ENCODE results near the gene SPCS2. TPM values are rescaled to one million over a fixed set of nuclear protein-coding genes. Genes with fewer than 3 reads are reported as not detected.
"Not testable (repeated sequence)": the region's sequence is repeated elsewhere in the genome, so short reads cannot be mapped to it uniquely, and the experiment has no call there.

SPCS2 gene
- total RNA-seq, 4 donors from 2014 or later: 40.7 to 62.8 (median 53.6) TPM

GRCh38 chr11:75004215-75004614 lies 55.1 kb downstream of the SPCS2 start:
- Histone ChIP-seq H3K27me3 (no peaks in the 10 kb centered on the region), H3K4me1 (no peaks in the 10 kb centered on the region), H3K27ac (no peak overlapping the region), H3K9me3 (no peaks in the 10 kb centered on the region), H3K4me3 (no peak overlapping the region), H3K36me3 (peaks cover 5 to 35% (median 8%) of the 10 kb centered on the region in 3 donors)
- WGBS, 2 donors: 53 to 62% methylated on average over 1 of the region's 1 CpG
- intact Hi-C loops (cut with DNase I): no loop called here
- DNase-seq: no peak
- TF ChIP-seq POLR2A (IDR thresholded peaks at IDR 0.05) (no peak), CTCF (IDR thresholded peaks at IDR 0.05) (no peak)

DNA sequence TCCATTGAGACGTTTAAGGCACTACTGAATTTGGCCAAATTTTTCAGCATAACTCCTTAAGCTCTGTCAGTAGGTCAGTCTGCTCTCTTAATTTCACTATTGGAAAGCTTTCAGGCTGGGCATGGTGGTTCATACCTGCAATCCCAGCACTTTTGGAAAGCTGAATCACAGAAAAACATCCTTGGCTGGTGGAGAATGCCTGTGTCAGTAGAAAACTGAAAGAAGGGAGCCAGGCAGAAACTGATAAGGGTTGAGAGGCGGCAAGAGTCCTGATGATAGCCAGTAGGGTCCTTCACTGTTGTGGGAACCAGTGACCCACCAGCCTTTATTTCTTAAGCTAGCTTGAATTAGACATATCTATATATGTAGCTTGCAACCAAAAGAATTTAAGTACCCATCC lies 62.3 kb downstream of the SPCS2 start:
- Histone ChIP-seq H3K27ac (no peak overlapping the region), H3K36me3 (peaks cover 0 to 35% (median 0%) of the 10 kb centered on the region in 3 donors), H3K27me3 (no peaks in the 10 kb centered on the region), H3K4me1 (no peaks in the 10 kb centered on the region), H3K9me3 (no peaks in the 10 kb centered on the region), H3K4me3 (no peak overlapping the region)
- 85 to 88% methylated on average over 2 of the region's 2 CpGs for WGBS, 2 donors
- TF ChIP-seq CTCF (IDR thresholded peaks at IDR 0.05) (no peak), POLR2A (IDR thresholded peaks at IDR 0.05) (no peak)
- intact Hi-C loops (cut with DNase I): no loop called here
- no peak for DNase-seq

DNA sequence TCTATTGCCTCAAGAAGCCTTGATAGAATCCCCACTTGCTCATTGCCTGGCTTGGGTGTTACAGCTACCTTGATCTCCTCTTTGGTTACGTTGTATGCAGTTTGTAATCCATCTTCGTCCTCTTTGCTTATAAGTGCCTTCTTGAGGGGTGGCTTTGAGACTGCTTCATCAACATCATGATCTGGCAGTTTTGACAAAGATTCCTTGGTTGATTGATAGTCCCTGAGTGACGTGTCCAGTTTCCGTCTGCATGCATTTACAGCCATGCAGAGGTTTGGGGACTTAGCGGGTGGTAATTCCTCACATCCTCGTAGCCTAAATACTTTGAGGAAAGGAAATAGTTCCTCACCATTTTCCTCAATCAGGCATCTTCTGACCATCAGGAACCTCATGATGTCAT lies 62.8 kb downstream of the SPCS2 start:
- no peak for DNase-seq
- Histone ChIP-seq H3K4me3 (no peak overlapping the region), H3K27ac (no peak overlapping the region), H3K9me3 (no peaks in the 10 kb centered on the region), H3K4me1 (no peaks in the 10 kb centered on the region), H3K36me3 (peaks cover 0 to 30% (median 0%) of the 10 kb centered on the region in 3 donors), H3K27me3 (no peaks in the 10 kb centered on the region)
- 88 to 100% methylated on average over 6 of the region's 6 CpGs for WGBS, 2 donors
- intact Hi-C loops (cut with DNase I): no loop called here
- TF ChIP-seq POLR2A (IDR thresholded peaks at IDR 0.05): no peak
- no peak for TF ChIP-seq CTCF (IDR thresholded peaks at IDR 0.05)

- H3K27ac ChIP-seq: no peak overlapping the region
- H3K36me3 ChIP-seq: peaks cover 0 to 21% (median 0%) of the 10 kb centered on the region in 3 donors
- DNase-seq: no peak
- H3K9me3 ChIP-seq: no peaks in the 10 kb centered on the region
- intact Hi-C loops (cut with DNase I): no loop called here
- H3K4me3 ChIP-seq: no peak overlapping the region
- no peak for TF ChIP-seq POLR2A (IDR thresholded peaks at IDR 0.05)
- TF ChIP-seq CTCF (IDR thresholded peaks at IDR 0.05): no peak
- H3K27me3 ChIP-seq: no peaks in the 10 kb centered on the region
- no peaks in the 10 kb centered on the region for H3K4me1 ChIP-seq
These were observed 64.0 kb downstream of the SPCS2 start for GRCh38 chr11:75013051-75013450.

DNA sequence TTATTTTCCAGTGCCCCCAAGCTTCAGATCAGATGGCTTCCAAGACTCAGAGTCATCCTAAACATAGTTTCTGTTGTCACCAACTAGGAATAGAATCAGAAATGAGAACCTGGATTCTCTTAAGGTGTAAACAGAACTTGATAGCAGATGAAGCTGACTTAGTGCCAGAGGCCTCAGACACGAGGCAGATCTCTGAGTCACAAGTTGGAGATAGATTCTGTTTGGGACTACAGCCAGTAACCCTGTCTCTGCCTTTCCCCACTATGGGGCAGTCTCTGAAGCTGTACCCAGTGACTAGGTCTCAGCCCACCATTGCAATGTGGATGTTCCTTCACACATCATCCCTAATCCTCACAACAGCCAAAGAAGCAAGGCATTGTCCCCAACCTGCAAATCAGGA lies 65.1 kb downstream of the SPCS2 start:
- TF ChIP-seq CTCF (IDR thresholded peaks at IDR 0.05): no peak
- no peak for TF ChIP-seq POLR2A (IDR thresholded peaks at IDR 0.05)
- DNase-seq: no peak
- 8 to 22% methylated on average over 1 of the region's 1 CpG for WGBS, 2 donors

DNA sequence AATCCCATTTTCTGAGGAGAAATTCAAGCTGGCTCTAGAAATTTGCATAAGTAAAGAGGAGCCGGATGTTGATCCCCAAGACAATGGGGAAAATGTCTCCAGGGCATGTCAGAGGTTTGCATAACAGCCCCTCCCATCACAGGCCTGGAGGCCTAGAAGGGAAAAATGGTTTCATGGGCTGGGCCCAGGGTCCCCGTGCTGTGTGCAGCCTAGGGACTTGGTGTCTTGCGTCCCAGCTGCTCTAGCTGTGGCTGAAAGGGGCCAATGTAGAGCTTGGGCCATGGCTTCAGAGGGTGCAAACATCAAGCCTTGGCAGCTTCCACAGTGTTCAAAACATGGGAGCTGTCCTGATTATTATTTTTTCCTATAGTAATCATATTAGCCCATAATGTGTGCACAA lies 70.1 kb downstream of the SPCS2 start:
- H3K4me1 ChIP-seq, H3K27ac ChIP-seq: not testable (repeated sequence)
- 76 to 85% methylated on average over 3 of the region's 3 CpGs for WGBS, 2 donors

More for the DNA sequence above, 65.1 kb downstream of the SPCS2 start:
- H3K27me3 ChIP-seq: no peaks in the 10 kb centered on the region
- no peak overlapping the region for H3K4me3 ChIP-seq
- no peaks in the 10 kb centered on the region for H3K9me3 ChIP-seq
- H3K36me3 ChIP-seq: peaks cover 0 to 13% (median 0%) of the 10 kb centered on the region in 3 donors
- intact Hi-C loops (cut with DNase I): no loop called here
- no peaks in the 10 kb centered on the region for H3K4me1 ChIP-seq
- no peak overlapping the region for H3K27ac ChIP-seq

DNA sequence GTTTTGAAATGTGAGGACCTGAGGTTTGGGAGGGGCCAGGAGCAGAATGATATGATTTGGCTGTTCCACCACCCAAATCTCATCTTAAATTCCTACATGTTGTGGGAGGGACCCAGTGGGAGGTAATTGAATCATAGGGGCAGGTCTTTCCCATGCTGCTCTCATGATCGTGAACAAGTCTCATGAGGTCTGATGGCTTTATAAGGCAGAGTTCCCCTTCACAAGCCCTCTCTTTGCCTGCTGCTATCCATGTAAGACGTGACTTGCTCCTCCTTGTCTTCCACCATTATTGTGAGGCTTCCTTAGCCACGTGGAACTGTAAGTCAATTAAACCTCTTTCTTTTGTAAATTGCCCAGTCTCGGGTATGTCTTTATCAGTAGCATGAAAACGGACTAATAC lies 71.3 kb downstream of the SPCS2 start:
- H3K36me3 ChIP-seq, H3K27me3 ChIP-seq, DNase-seq, H3K4me3 ChIP-seq, H3K27ac ChIP-seq, H3K4me1 ChIP-seq, H3K9me3 ChIP-seq: not testable (repeated sequence)
- intact Hi-C loops (cut with DNase I): loop anchor here (5.0 kb wide), 1 partner anchor 227 kb away; no protein-coding TSS in a partner anchor
- 69 to 76% methylated on average over 4 of the region's 5 CpGs for WGBS, 2 donors

More for the DNA sequence above, 70.1 kb downstream of the SPCS2 start:
- H3K36me3 ChIP-seq; DNase-seq; H3K27me3 ChIP-seq; intact Hi-C loops (cut with DNase I); H3K9me3 ChIP-seq; H3K4me3 ChIP-seq: not testable (repeated sequence)

Measured in esophagus squamous epithelium (tissue), 5 donors.